GM12878 (cell line): Measurements from ENCODE around the gene ROCK2. TPM values are rescaled to one million over a fixed set of nuclear protein-coding genes. Genes with fewer than 3 reads are reported as not detected.

Experiments
- ATAC-seq: fragments of 200-7000 bp; cut with Tn5 transposase; 3 replicates; pipeline ENCODE4 v1.9.1; 2020; ENCODE audit warnings: mild to moderate bottlenecking, moderate library complexity
- BruUV-seq: library from RNA; stranded (reverse); fragments of 400-500 nt; replicated peaks from 2 replicates; lab custom pipeline; 2021; lab: Mats Ljungman, UMichigan
- CTCF ChIA-PET: fragments of 300-600 bp; sonication (Branson Sonifier 250); formaldehyde crosslinking; extraction: SDS; loops from one replicate; lab custom pipeline; 2021; ENCODE audit warnings: inconsistent platforms; lab: Yijun Ruan, JAX
- POLR2A ChIA-PET: fragments of 350-600 bp; formaldehyde crosslinking; extraction: SDS; loops from one replicate; lab custom pipeline; 2021; ENCODE audit warnings: inconsistent platforms; lab: Charles Lee
- RAD21 ChIA-PET: fragments of 300-600 bp; sonication (Branson Sonifier 250); formaldehyde crosslinking; loops from one replicate; lab custom pipeline; 2023; ENCODE audit warnings: antibody characterized with exemption; ENCODE audit not compliant: unreplicated experiment; lab: Charles Lee
- SMC1A ChIA-PET: fragments of 300-600 bp; sonication (Branson Sonifier 250); formaldehyde crosslinking; loops from one replicate; lab custom pipeline; 2023; ENCODE audit not compliant: unreplicated experiment, uncharacterized antibody; lab: Charles Lee
- DNase-seq: peaks from one replicate; pipeline ENCODE4 v3.0.0-alpha.2; 2011; ENCODE audit warnings: low read depth, low spot score
- FAIRE-seq: peaks from 3 replicates; lab custom pipeline; 2011; peaks lifted over from hg19 to GRCh38; lab: Jason Lieb, UNC
- H2AFZ ChIP-seq: 2 replicates; pipeline ENCODE4 v1.6.0; 2011; ENCODE audit warnings: low read depth, low read length, control low read depth; ENCODE audit not compliant: control insufficient read depth
- H3K27ac ChIP-seq: 2 replicates; pipeline ENCODE4 v1.5.1; 2011; ENCODE audit warnings: control low read depth; ENCODE audit not compliant: control insufficient read depth, insufficient read depth
- H3K27me3 ChIP-seq, 2 experiments: replicated peaks in 1 of 2; 2 replicates each; pipeline versions ENCODE4 v1.6.0 to v1.6.1; 2011; ENCODE audit warnings: low read length in 1 of 2; ENCODE audit not compliant: control insufficient read depth in 2 of 2, insufficient read depth in 2 of 2
- H3K36me3 ChIP-seq, 2 experiments: 2 replicates each; pipeline ENCODE4 v1.5.1; 2011; ENCODE audit warnings: low read length in 1 of 2; ENCODE audit not compliant: control insufficient read depth in 2 of 2, insufficient read depth in 2 of 2
- H3K4me1 ChIP-seq: 2 replicates; pipeline ENCODE4 v1.6.1; 2011; ENCODE audit warnings: mild to moderate bottlenecking, low read length, moderate library complexity, mixed read lengths; ENCODE audit not compliant: control insufficient read depth, insufficient read depth
- H3K4me2 ChIP-seq: 2 replicates; pipeline ENCODE4 v1.6.0; 2011; ENCODE audit warnings: control low read depth; ENCODE audit not compliant: control insufficient read depth, insufficient read depth
- H3K4me3 ChIP-seq: fragments of 200-600 bp; sonication (generic); 2 replicates; pipeline ENCODE4 v1.5.1; 2016
- H3K79me2 ChIP-seq: 2 replicates; pipeline ENCODE4 v1.6.0; 2011; ENCODE audit warnings: low read length; ENCODE audit not compliant: control insufficient read depth, insufficient read depth
- H3K9ac ChIP-seq: 2 replicates; pipeline ENCODE4 v1.8.0; 2011; ENCODE audit warnings: low read length, control low read depth, mixed read lengths; ENCODE audit not compliant: control insufficient read depth, insufficient read depth
- H3K9me3 ChIP-seq: replicated peaks from 3 replicates; pipeline ENCODE4 v1.5.1; 2011; ENCODE audit warnings: mild to moderate bottlenecking, low read length; ENCODE audit not compliant: control insufficient read depth, insufficient read depth
- H4K20me1 ChIP-seq: 2 replicates; pipeline ENCODE4 v1.6.0; 2011; ENCODE audit not compliant: control insufficient read depth, insufficient read depth
- BACH1 ChIP-seq: fragments of 450-650 bp; IDR thresholded peaks from 2 replicates; pipeline ENCODE4 v1.6.1; 2017; ENCODE audit warnings: mild to moderate bottlenecking, borderline replicate concordance
- CBX5 ChIP-seq: sonication (generic); IDR thresholded peaks from 2 replicates; pipeline ENCODE4 v1.6.1; 2016; ENCODE audit warnings: low read depth, moderate library complexity, mild to moderate bottlenecking, inconsistent platforms
- DPF2 ChIP-seq: fragments of 450-650 bp; IDR thresholded peaks from 2 replicates; pipeline ENCODE4 v1.6.1; 2017; ENCODE audit warnings: mild to moderate bottlenecking
- EGR1 ChIP-seq, 2 experiments: IDR thresholded peaks; 1 replicate in 1 of 2; 2 replicates in 1 of 2; pipeline ENCODE4 v1.6.1; 2011 to 2012; ENCODE audit warnings: low read depth in 2 of 2, low read length in 2 of 2, borderline replicate concordance in 1 of 2, mild to moderate bottlenecking in 1 of 2, moderate library complexity in 1 of 2
- FOXK2 ChIP-seq: fragments of 450-650 bp; IDR thresholded peaks from 2 replicates; pipeline ENCODE4 v1.6.1; 2017; ENCODE audit warnings: mild to moderate bottlenecking, moderate library complexity
- GATAD2B ChIP-seq: fragments of 450-650 bp; conservative IDR thresholded peaks from 2 replicates; pipeline ENCODE4 v1.6.1; 2017; ENCODE audit warnings: low read depth, mild to moderate bottlenecking, moderate library complexity
- NKRF ChIP-seq: fragments of 450-650 bp; conservative IDR thresholded peaks from 2 replicates; pipeline ENCODE4 v1.6.1; 2017; ENCODE audit warnings: mild to moderate bottlenecking, moderate library complexity
- PAX5 ChIP-seq: IDR thresholded peaks from 2 replicates; pipeline ENCODE4 v1.6.1; 2011; ENCODE audit warnings: low read depth, low read length, borderline replicate concordance
- STAT1 ChIP-seq: fragments of 450-650 bp; conservative IDR thresholded peaks from 2 replicates; pipeline ENCODE4 v1.6.1; 2014; ENCODE audit warnings: antibody characterized with exemption, mild to moderate bottlenecking
- WGBS: methylation state at CpG from one replicate; pipeline ENCODE4 v1.1.6; 2016; ENCODE audit warnings: low lambda C conversion rate; ENCODE audit not compliant: insufficient replicate concordance, insufficient coverage; ENCODE audit errors: missing lambda C conversion rate; 5-methylcytosine and 5-hydroxymethylcytosine counted together
- in situ Hi-C: fragments of 300-500 bp; cut with MboI; formaldehyde crosslinking; loops from 9 replicates; pipeline ENCODE4 v1.14.3; 2018; ENCODE audit warnings: mixed read lengths
- intact Hi-C: fragments of 100-400 bp; cut with micrococcal nuclease; formaldehyde crosslinking; loops from one replicate; pipeline ENCODE4 v1.14.2; 2022; ENCODE audit not compliant: unreplicated experiment
- polyA plus RNA-seq, 11 experiments: library from polyadenylated mRNA; depleted of rRNA in 4 of 11; unstranded in 6 of 11; stranded (reverse) in 5 of 11; fragments of >200 nt; fragmentation: Nextera tagmentation in 4 of 11; fragmentation: Illumina TruSeq in 1 of 11; extraction: Ambion mirVana in 4 of 11; extraction: Trizol in 1 of 11; gene quantifications; 1 replicate in 1 of 11; 2 replicates in 10 of 11; pipeline versions ENCODE4 v1.2.1 to v1.2.3, GENCODE V29; 2011 to 2016; ENCODE audit warnings: inconsistent platforms in 2 of 11, missing spikeins in 2 of 11, low read depth in 1 of 11
- total RNA-seq, 4 experiments: library from RNA; depleted of rRNA in 3 of 4; stranded (reverse); fragments of >200 nt in 3 of 4; fragmentation: Illumina TruSeq in 1 of 4; extraction: Trizol in 1 of 4; gene quantifications; 2 replicates each; pipeline versions ENCODE4 v1.2.1 to v1.2.3, GENCODE V29; 2013 to 2021

Gene ROCK2
- total and polyA plus RNA-seq, 10 of the 15 experiments (the other 5 are each of a cell fraction or from before 2014, with no cell fraction given) = 4.6 to 22.1 (median 8.3) TPM

- Histone ChIP-seq H3K9me3 (no peaks in the 10 kb centered on the region), H3K4me3 (peak overlapping the region; percentile 95), H3K79me2 (peaks cover 51% of the 10 kb centered on the region), H3K27me3 (no peaks in the 10 kb centered on the region), H3K4me1 (no peaks in the 10 kb centered on the region), H3K36me3 (no peaks in the 10 kb centered on the region), H3K27ac (peak overlapping the region; percentile 68), H2AFZ (peak overlapping the region; percentile 76), H3K9ac (peak overlapping the region; percentile 79)
- no TSS peak for BruUV-seq
- WGBS = under 1% methylated on average over 45 of the region's 55 CpGs
- no peak for DNase-seq
- ATAC-seq = peak; percentile 50
- no peak for FAIRE-seq
- RAD21 ChIA-PET = interaction anchor here (1.3 to 1.6 kb wide), 2 partner anchors 109 to 122 kb away, joined by 3 to 7 read pairs; partner anchors contain the start of gene E2F6
- CTCF ChIA-PET = interaction anchor here (0.7 to 3.2 kb wide), 2 partner anchors 93 to 109 kb away, joined by 4 to 13 read pairs; no protein-coding TSS in a partner anchor
- POLR2A ChIA-PET = interaction anchor here (0.8 to 1.0 kb wide), 2 partner anchors 16 to 34 kb away, joined by 3 read pairs; no protein-coding TSS in a partner anchor
- TF ChIP-seq EGR1 (IDR thresholded peaks at IDR 0.05; ENCODE audit: borderline replicate concordance in 1 of 2, low read depth in 2 of 2, low read length in 2 of 2) = 0 out of 3 replicates have a peak, but pooled peaks of 1 of the 2 experiments have one; percentile 6
- TF ChIP-seq PAX5 = peak; percentile 46; the same call in 1 of the 2 replicates
- no peak for TF ChIP-seq CBX5
- TF ChIP-seq BACH1 = 0 out of 2 replicates have a peak, but pooled peaks have one; percentile 14
- TF ChIP-seq FOXK2 = no peak
- TF ChIP-seq GATAD2B = 0 out of 2 replicates have a peak, but pooled peaks have one; percentile 69
- TF ChIP-seq DPF2 = peak; percentile 63
- 0 out of 2 replicates have a peak, but pooled peaks have one; percentile 6 for TF ChIP-seq NKRF
- TF ChIP-seq STAT1 = no peak
- TF ChIP-seq, all 136 proteins: peak for 6
- intact Hi-C loops (loop anchor here (5.0 to 10.0 kb wide), 2 partner anchors 111 to 209 kb away; a partner anchor contains a TSS), in situ Hi-C loops (no loop called here)
- SMC1A ChIA-PET = interaction anchor here (1.2 kb wide), 1 partner anchor 10 kb away, joined by 3 read pairs; no protein-coding TSS in a partner anchor
- Histone ChIP-seq H3K4me2 (peak overlapping the region; percentile 83), H4K20me1 (no peaks in the 10 kb centered on the region)
Observed at GRCh38 chr2:11343650-11344341, 640 bp downstream of the ROCK2 start.
